Measurements from ENCODE around the gene ACVR2A. TPM values are rescaled to one million over a fixed set of nuclear protein-coding genes. Genes with fewer than 3 reads are reported as not detected.

Gene ACVR2A
- total RNA-seq, 1 donor from 2014 or later: 2.0 TPM

- no peaks in the 10 kb centered on the region for H3K4me1 Mint-ChIP-seq
- no peak overlapping the region for H3K4me3 Mint-ChIP-seq
- H3K9me3 Mint-ChIP-seq: no peaks in the 10 kb centered on the region
- no peak for DNase-seq
- intact Hi-C loops (cut with micrococcal nuclease): no loop called here
- peaks cover 9% of the 10 kb centered on the region for H3K36me3 Mint-ChIP-seq (ENCODE audit: low read depth)
- H3K27me3 Mint-ChIP-seq: no peaks in the 10 kb centered on the region
- H3K27ac Mint-ChIP-seq: no peak overlapping the region
Measured at GRCh38 chr2:147917161-147917560, 72.3 kb downstream of the ACVR2A start.

DNA sequence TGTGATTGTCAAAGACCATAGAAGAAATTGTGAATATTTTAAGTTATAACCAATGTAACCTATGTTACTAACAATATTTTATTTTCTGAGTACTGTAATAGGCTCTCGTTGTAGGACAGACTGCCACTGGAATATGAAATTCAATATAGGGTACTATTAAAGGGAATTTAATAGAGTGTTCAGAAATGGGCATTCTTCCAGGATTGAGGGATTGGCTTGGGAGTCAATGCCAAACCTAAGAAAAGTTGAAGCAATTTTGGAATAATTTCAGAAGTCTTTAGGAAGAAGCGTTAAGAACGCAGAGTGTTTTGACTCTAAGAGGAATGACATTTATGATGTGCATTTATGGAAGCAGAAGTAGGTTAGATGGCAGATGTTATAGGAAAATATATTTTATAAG, 79.0 kb downstream of the ACVR2A start:
- no peak for DNase-seq
- no peaks in the 10 kb centered on the region for H3K4me1 Mint-ChIP-seq
- intact Hi-C loops (cut with micrococcal nuclease): no loop called here
- no peak overlapping the region for H3K4me3 Mint-ChIP-seq
- H3K27me3 Mint-ChIP-seq: no peaks in the 10 kb centered on the region
- no peak overlapping the region for H3K27ac Mint-ChIP-seq
- H3K9me3 Mint-ChIP-seq: no peaks in the 10 kb centered on the region
- peaks cover 12% of the 10 kb centered on the region for H3K36me3 Mint-ChIP-seq (ENCODE audit: low read depth)

DNA sequence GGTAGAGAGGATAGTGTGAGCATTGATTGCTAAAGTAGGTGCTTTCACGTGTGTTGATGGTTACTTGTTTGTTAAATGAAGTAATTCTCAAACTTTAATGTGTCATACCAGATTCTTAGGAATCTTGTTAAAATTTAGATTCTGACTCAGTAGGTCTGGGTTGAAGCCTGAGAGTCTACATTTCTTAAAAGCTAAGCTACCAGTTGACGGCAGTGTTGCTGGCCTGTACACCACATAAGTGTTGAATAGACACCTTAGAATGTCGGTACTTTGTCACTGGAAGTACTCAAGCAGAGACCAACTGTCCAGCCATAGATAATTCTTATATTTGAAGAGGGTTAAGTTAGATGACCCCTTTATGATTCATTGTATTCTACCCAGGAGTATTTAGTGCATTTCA, 79.8 kb downstream of the ACVR2A start:
- Mint-ChIP-seq H3K4me3 (no peak overlapping the region), H3K27ac (no peak overlapping the region), H3K36me3 (ENCODE audit: low read depth) (peaks cover 10% of the 10 kb centered on the region), H3K9me3 (no peaks in the 10 kb centered on the region), H3K27me3 (no peaks in the 10 kb centered on the region), H3K4me1 (no peaks in the 10 kb centered on the region)
- DNase-seq: no peak
- intact Hi-C loops (cut with micrococcal nuclease): no loop called here

- Mint-ChIP-seq H3K27me3 (no peaks in the 10 kb centered on the region), H3K4me3 (no peak overlapping the region)
Measured at GRCh38 chr2:147925886-147926285, 81.1 kb downstream of the ACVR2A start.

DNA sequence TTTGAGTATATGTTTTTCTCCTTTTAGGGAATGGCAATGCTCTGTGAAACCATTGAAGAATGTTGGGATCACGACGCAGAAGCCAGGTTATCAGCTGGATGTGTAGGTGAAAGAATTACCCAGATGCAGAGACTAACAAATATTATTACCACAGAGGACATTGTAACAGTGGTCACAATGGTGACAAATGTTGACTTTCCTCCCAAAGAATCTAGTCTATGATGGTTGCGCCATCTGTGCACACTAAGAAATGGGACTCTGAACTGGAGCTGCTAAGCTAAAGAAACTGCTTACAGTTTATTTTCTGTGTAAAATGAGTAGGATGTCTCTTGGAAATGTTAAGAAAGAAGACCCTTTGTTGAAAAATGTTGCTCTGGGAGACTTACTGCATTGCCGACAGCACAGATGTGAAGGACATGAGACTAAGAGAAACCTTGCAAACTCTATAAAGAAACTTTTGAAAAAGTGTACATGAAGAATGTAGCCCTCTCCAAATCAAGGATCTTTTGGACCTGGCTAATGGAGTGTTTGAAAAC, 82.3 kb downstream of the ACVR2A start:
- H3K27me3 Mint-ChIP-seq: no peaks in the 10 kb centered on the region

More at GRCh38 chr2:147925886-147926285, 81.1 kb downstream of the ACVR2A start:
- no peak for DNase-seq
- Mint-ChIP-seq H3K4me1 (no peaks in the 10 kb centered on the region), H3K27ac (no peak overlapping the region), H3K9me3 (no peaks in the 10 kb centered on the region), H3K36me3 (ENCODE audit: low read depth) (peaks cover 8% of the 10 kb centered on the region)
- intact Hi-C loops (cut with micrococcal nuclease): no loop called here

GRCh38 chr2:147933931-147934330, 89.1 kb downstream of the ACVR2A start:
- H3K9me3 Mint-ChIP-seq: no peaks in the 10 kb centered on the region
- no peak for DNase-seq
- no peak overlapping the region for H3K27ac Mint-ChIP-seq
- no peak overlapping the region for H3K4me3 Mint-ChIP-seq
- H3K36me3 Mint-ChIP-seq (ENCODE audit: low read depth): peaks cover 17% of the 10 kb centered on the region
- H3K4me1 Mint-ChIP-seq: peaks cover 2% of the 10 kb centered on the region
- intact Hi-C loops (cut with micrococcal nuclease): loop anchor here (10.0 kb wide), 1 partner anchor 711 kb away; the partner anchor contains the start of gene EPC2
- no peaks in the 10 kb centered on the region for H3K27me3 Mint-ChIP-seq

More for the DNA sequence above, 82.3 kb downstream of the ACVR2A start:
- intact Hi-C loops (cut with micrococcal nuclease): no loop called here
- no peaks in the 10 kb centered on the region for H3K4me1 Mint-ChIP-seq
- no peaks in the 10 kb centered on the region for H3K9me3 Mint-ChIP-seq
- no peak overlapping the region for H3K27ac Mint-ChIP-seq
- H3K4me3 Mint-ChIP-seq: no peak overlapping the region
- no peak for DNase-seq
- peaks cover 10% of the 10 kb centered on the region for H3K36me3 Mint-ChIP-seq (ENCODE audit: low read depth)

- no peaks in the 10 kb centered on the region for H3K27me3 Mint-ChIP-seq
- H3K4me1 Mint-ChIP-seq: peaks cover 2% of the 10 kb centered on the region
- intact Hi-C loops (cut with micrococcal nuclease): loop anchor here (5.0 to 10.0 kb wide), 2 partner anchors 710 to 1627 kb away; partner anchors contain the start of gene EPC2
Measured at GRCh38 chr2:147934881-147935620, 90.2 kb downstream of the ACVR2A start.

GRCh38 chr2:147937744-147938349, 93.0 kb downstream of the ACVR2A start:
- no peak overlapping the region for H3K4me3 Mint-ChIP-seq
- H3K9me3 Mint-ChIP-seq: no peaks in the 10 kb centered on the region
- intact Hi-C loops (cut with micrococcal nuclease): loop anchor here (1.0 to 10.0 kb wide), 4 partner anchors 571 to 1624 kb away; partner anchors contain the start of gene EPC2
- DNase-seq: no peak
- peaks cover 17% of the 10 kb centered on the region for H3K36me3 Mint-ChIP-seq (ENCODE audit: low read depth)
- H3K27me3 Mint-ChIP-seq: no peaks in the 10 kb centered on the region
- H3K27ac Mint-ChIP-seq: no peak overlapping the region
- peaks cover 2% of the 10 kb centered on the region for H3K4me1 Mint-ChIP-seq

More at GRCh38 chr2:147934881-147935620, 90.2 kb downstream of the ACVR2A start:
- peaks cover 16% of the 10 kb centered on the region for H3K36me3 Mint-ChIP-seq (ENCODE audit: low read depth)
- no peak for DNase-seq
- H3K27ac Mint-ChIP-seq: no peak overlapping the region
- H3K9me3 Mint-ChIP-seq: no peaks in the 10 kb centered on the region
- no peak overlapping the region for H3K4me3 Mint-ChIP-seq

DNA sequence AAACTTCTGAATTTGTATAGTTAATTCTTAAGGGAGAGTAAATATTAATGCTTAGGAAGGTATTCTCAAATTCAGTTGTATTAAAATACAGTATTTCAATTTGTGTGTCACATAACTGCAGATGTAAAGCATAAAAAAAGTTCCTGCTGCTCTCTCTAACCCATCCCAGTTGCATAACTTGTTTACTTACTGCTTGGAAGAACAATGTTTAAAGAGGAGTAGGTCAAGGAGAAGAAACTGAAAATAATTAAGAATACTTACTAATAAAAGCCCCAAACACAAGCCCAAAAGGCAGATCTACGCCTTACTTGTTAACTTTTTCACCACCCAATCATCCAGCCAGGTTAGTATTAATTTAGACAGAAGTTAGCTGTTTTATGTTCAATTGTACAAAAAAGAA, 94.5 kb downstream of the ACVR2A start:
- Mint-ChIP-seq H3K4me1 (peaks cover 2% of the 10 kb centered on the region), H3K27ac (no peak overlapping the region), H3K4me3 (no peak overlapping the region), H3K27me3 (no peaks in the 10 kb centered on the region), H3K36me3 (ENCODE audit: low read depth) (peaks cover 14% of the 10 kb centered on the region), H3K9me3 (no peaks in the 10 kb centered on the region)
- intact Hi-C loops (cut with micrococcal nuclease): loop anchor here (5.0 to 10.0 kb wide), 2 partner anchors 705 to 1623 kb away; partner anchors contain the start of gene EPC2
- DNase-seq: no peak

DNA sequence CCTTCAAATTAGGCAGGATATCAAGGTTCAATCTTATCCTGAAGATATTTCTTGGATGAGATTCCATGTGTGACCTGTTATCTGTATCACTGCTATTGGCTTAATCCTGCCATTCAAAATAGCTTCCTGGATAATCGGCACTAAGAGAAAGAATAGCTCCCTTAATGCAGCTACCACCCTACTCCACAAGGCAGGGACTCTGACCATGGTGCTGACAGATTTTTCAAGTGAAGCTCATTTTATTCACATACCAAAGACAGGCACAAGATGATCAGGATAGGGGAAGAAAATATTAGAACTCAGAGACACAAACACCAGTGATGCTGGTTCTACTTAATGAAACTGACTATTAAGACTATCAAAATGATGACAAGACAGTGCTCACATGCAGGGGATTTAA, 100.8 kb downstream of the ACVR2A start:
- intact Hi-C loops (cut with micrococcal nuclease): no loop called here
- H3K4me3 Mint-ChIP-seq: no peak overlapping the region
- no peak for DNase-seq
- no peaks in the 10 kb centered on the region for H3K27me3 Mint-ChIP-seq
- no peaks in the 10 kb centered on the region for H3K4me1 Mint-ChIP-seq
- peaks cover 14% of the 10 kb centered on the region for H3K36me3 Mint-ChIP-seq (ENCODE audit: low read depth)
- H3K27ac Mint-ChIP-seq: no peak overlapping the region
- H3K9me3 Mint-ChIP-seq: no peaks in the 10 kb centered on the region

DNA sequence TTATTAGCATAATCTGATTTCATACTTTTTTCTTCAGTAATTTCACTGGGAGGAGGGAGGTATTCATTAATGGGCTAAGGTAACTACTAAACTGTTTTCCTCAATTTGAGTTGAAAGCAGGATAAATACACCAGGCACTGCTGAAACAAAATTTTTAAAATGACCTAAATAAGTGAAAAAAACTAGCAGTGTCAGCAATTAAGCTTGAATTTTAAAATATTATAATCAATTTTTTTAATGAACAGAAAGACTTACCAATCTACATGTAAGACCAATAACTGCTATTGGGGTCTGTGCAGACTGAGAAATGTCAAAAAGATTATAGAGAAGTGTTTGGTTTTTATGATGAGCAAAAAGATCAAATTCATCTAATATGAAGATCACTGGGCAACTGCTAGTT, 107.3 kb downstream of the ACVR2A start:
- Mint-ChIP-seq H3K27ac (no peak overlapping the region), H3K36me3 (ENCODE audit: low read depth) (peaks cover 22% of the 10 kb centered on the region)
- intact Hi-C loops (cut with micrococcal nuclease): no loop called here

GRCh38 chr2:147968571-147968970, 123.7 kb downstream of the ACVR2A start:
- H3K4me3 Mint-ChIP-seq: no peak overlapping the region
- intact Hi-C loops (cut with micrococcal nuclease): no loop called here
- H3K36me3 Mint-ChIP-seq (ENCODE audit: low read depth): peaks cover 60% of the 10 kb centered on the region
- DNase-seq: no peak
- H3K9me3 Mint-ChIP-seq: peaks cover 36% of the 10 kb centered on the region
- no peaks in the 10 kb centered on the region for H3K27me3 Mint-ChIP-seq
- peaks cover 2% of the 10 kb centered on the region for H3K4me1 Mint-ChIP-seq
- H3K27ac Mint-ChIP-seq: no peak overlapping the region

More for the DNA sequence above, 107.3 kb downstream of the ACVR2A start:
- Mint-ChIP-seq H3K9me3 (no peaks in the 10 kb centered on the region), H3K4me1 (no peaks in the 10 kb centered on the region), H3K4me3 (no peak overlapping the region), H3K27me3 (no peaks in the 10 kb centered on the region)
- no peak for DNase-seq

DNA sequence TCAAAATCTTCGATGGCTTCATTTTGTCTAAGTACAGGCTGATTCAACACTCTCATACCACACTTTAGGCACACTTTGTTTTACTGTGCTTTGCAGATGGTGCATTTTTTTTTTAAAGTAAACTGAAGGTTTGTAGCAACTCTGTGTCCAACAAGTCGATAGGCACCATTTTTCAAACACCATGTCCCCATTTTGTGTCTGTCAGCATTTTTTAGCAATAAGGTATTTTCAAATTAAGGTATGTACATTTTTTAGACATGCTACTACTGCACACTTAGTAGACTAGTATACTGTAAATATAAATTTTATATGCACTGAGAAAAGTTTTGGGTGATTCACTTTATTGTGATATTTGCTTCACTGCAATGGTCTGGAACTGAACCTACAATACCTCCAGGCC, 131.3 kb downstream of the ACVR2A start:
- no peaks in the 10 kb centered on the region for H3K27me3 Mint-ChIP-seq
- peaks cover 20% of the 10 kb centered on the region for H3K36me3 Mint-ChIP-seq (ENCODE audit: low read depth)
- peaks cover 3% of the 10 kb centered on the region for H3K4me1 Mint-ChIP-seq
- intact Hi-C loops (cut with micrococcal nuclease): no loop called here
- no peaks in the 10 kb centered on the region for H3K9me3 Mint-ChIP-seq
- no peak overlapping the region for H3K4me3 Mint-ChIP-seq
- H3K27ac Mint-ChIP-seq: no peak overlapping the region
- no peak for DNase-seq

GRCh38 chr2:147977679-147978078, 132.8 kb downstream of the ACVR2A start:
- Mint-ChIP-seq H3K27me3 (no peaks in the 10 kb centered on the region), H3K9me3 (no peaks in the 10 kb centered on the region), H3K36me3 (ENCODE audit: low read depth) (peaks cover 14% of the 10 kb centered on the region), H3K4me1 (peaks cover 4% of the 10 kb centered on the region), H3K4me3 (no peak overlapping the region), H3K27ac (no peak overlapping the region)
- intact Hi-C loops (cut with micrococcal nuclease): no loop called here
- no peak for DNase-seq
